GM12892 (cell line): ENCODE data around the gene ZMIZ1.
"Not testable (repeated sequence)": the region's sequence is repeated elsewhere in the genome, so short reads cannot be mapped to it uniquely, and the experiment has no call there.

ENCODE experiments used
- POLR2A ChIP-seq: IDR thresholded peaks from 2 replicates; pipeline ENCODE4 v1.6.1; 2011; ENCODE audit warnings: low read depth, low read length, control low read depth
- POLR2AphosphoS5 ChIP-seq: IDR thresholded peaks from 2 replicates; pipeline ENCODE4 v1.6.1; 2011; ENCODE audit warnings: low read depth, low read length, control low read depth

- not testable (repeated sequence) for TF ChIP-seq POLR2A, POLR2AphosphoS5
Observed at GRCh38 chr10:79279047-79279446, 210.3 kb downstream of the ZMIZ1 start.
